H1 (cell line): Measurements from ENCODE around the gene TNFAIP8. TPM values are rescaled to one million over a fixed set of nuclear protein-coding genes. Genes with fewer than 3 reads are reported as not detected.
A peak's percentile ranks its signal among the peaks of the same experiment; 100 is the strongest.

ENCODE experiments used
- CEBPB ChIP-seq: IDR thresholded peaks from 2 replicates; pipeline ENCODE4 v1.6.1; 2012; ENCODE audit warnings: low read depth, low read length
- CHD1 ChIP-seq: IDR thresholded peaks from 2 replicates; pipeline ENCODE4 v1.6.1; 2012; ENCODE audit warnings: low read depth, low read length, improper control_type of control experiment
- GABPA ChIP-seq: IDR thresholded peaks from 2 replicates; pipeline ENCODE4 v1.6.1; 2011; ENCODE audit warnings: mild to moderate bottlenecking, low read length, moderate library complexity, borderline replicate concordance; ENCODE audit not compliant: insufficient read depth
- SAP30 ChIP-seq: fragments of 300-600 bp; sonication (generic); IDR thresholded peaks from 2 replicates; pipeline ENCODE4 v1.7.1; 2012; ENCODE audit warnings: low read length, moderate library complexity, mild to moderate bottlenecking, inconsistent platforms; ENCODE audit not compliant: insufficient read depth, insufficient replicate concordance
- SIX5 ChIP-seq: IDR thresholded peaks from 2 replicates; pipeline ENCODE4 v1.6.1; 2011; ENCODE audit warnings: mild to moderate bottlenecking, low read depth, low read length
- SP4 ChIP-seq: IDR thresholded peaks from 2 replicates; pipeline ENCODE4 v1.6.1; 2012; ENCODE audit warnings: low read length, inconsistent platforms
- SRF ChIP-seq: IDR thresholded peaks from 2 replicates; pipeline ENCODE4 v1.6.1; 2011; ENCODE audit warnings: mild to moderate bottlenecking, low read depth, low read length, moderate library complexity
- TEAD4 ChIP-seq: IDR thresholded peaks from 2 replicates; pipeline ENCODE4 v1.6.1; 2012; ENCODE audit warnings: low read depth, low read length, inconsistent platforms, mixed read lengths
- YY1 ChIP-seq: IDR thresholded peaks from 2 replicates; pipeline ENCODE4 v1.6.1; 2011; ENCODE audit warnings: low read depth, mild to moderate bottlenecking, low read length
- ZNF274 ChIP-seq: IDR thresholded peaks from 2 replicates; pipeline ENCODE4 v1.7.0; 2012; ENCODE audit warnings: low read length, borderline replicate concordance; ENCODE audit errors: extremely low read depth
- polyA plus RNA-seq, 7 experiments: library from polyadenylated mRNA; depleted of rRNA in 3 of 7; stranded (reverse) in 5 of 7; unstranded in 2 of 7; fragments of >200 nt in 5 of 7; fragments of 200-250 nt in 2 of 7; gene quantifications; 1 replicate in 5 of 7; 2 replicates in 1 of 7; 4 replicates in 1 of 7; pipeline versions ENCODE4 v1.2.1 to v1.2.3, GENCODE V29; 2011 to 2013; ENCODE audit warnings: missing spikeins in 2 of 7, mixed read lengths in 2 of 7
- total RNA-seq: library from RNA; stranded (reverse); fragmentation: NEBNext Ultra II Directional; extraction: Animal tissue kit (Norgen Biotek cat#: 25700); gene quantifications from 2 replicates; pipeline ENCODE4 v1.2.1, GENCODE V29; 2021
- TF ChIP-seq, protein P1 (sequence below): fragments of 300-600 bp; sonication (generic); IDR thresholded peaks from 2 replicates; pipeline ENCODE4 v1.7.1; 2012; ENCODE audit warnings: low read length, moderate library complexity, mild to moderate bottlenecking, inconsistent platforms; ENCODE audit not compliant: insufficient replicate concordance
- TF ChIP-seq, protein P2 (sequence below): IDR thresholded peaks from 2 replicates; pipeline ENCODE4 v1.6.1; 2011; ENCODE audit warnings: low read depth, mild to moderate bottlenecking, low read length; ENCODE audit not compliant: insufficient read depth

Gene TNFAIP8
- total and polyA plus RNA-seq, 2 of the 8 experiments (the other 6 are each of a cell fraction or from before 2014, with no cell fraction given), result 12.4 to 19.3 TPM

DNA sequence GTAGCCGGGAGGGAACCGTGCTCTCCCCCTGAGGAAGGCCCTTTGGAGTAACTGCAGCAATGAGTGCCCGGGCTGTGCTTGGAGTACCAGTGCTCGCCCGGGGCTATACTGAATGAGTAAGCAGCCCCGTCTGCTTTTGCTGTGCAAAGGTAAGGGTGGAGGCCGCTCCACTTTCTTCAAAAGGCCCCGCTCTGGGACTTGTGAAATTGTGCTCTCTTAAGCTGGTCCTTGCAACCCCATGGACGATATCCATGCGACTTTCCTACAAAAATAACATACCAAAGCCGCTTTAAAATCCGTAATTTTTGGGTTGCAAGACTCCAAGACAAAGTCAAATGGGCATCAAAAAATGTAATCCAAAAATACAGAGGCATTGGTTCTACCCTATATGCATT, 578 bp upstream of the TNFAIP8 start (continued):
- TF ChIP-seq, protein P1, sequence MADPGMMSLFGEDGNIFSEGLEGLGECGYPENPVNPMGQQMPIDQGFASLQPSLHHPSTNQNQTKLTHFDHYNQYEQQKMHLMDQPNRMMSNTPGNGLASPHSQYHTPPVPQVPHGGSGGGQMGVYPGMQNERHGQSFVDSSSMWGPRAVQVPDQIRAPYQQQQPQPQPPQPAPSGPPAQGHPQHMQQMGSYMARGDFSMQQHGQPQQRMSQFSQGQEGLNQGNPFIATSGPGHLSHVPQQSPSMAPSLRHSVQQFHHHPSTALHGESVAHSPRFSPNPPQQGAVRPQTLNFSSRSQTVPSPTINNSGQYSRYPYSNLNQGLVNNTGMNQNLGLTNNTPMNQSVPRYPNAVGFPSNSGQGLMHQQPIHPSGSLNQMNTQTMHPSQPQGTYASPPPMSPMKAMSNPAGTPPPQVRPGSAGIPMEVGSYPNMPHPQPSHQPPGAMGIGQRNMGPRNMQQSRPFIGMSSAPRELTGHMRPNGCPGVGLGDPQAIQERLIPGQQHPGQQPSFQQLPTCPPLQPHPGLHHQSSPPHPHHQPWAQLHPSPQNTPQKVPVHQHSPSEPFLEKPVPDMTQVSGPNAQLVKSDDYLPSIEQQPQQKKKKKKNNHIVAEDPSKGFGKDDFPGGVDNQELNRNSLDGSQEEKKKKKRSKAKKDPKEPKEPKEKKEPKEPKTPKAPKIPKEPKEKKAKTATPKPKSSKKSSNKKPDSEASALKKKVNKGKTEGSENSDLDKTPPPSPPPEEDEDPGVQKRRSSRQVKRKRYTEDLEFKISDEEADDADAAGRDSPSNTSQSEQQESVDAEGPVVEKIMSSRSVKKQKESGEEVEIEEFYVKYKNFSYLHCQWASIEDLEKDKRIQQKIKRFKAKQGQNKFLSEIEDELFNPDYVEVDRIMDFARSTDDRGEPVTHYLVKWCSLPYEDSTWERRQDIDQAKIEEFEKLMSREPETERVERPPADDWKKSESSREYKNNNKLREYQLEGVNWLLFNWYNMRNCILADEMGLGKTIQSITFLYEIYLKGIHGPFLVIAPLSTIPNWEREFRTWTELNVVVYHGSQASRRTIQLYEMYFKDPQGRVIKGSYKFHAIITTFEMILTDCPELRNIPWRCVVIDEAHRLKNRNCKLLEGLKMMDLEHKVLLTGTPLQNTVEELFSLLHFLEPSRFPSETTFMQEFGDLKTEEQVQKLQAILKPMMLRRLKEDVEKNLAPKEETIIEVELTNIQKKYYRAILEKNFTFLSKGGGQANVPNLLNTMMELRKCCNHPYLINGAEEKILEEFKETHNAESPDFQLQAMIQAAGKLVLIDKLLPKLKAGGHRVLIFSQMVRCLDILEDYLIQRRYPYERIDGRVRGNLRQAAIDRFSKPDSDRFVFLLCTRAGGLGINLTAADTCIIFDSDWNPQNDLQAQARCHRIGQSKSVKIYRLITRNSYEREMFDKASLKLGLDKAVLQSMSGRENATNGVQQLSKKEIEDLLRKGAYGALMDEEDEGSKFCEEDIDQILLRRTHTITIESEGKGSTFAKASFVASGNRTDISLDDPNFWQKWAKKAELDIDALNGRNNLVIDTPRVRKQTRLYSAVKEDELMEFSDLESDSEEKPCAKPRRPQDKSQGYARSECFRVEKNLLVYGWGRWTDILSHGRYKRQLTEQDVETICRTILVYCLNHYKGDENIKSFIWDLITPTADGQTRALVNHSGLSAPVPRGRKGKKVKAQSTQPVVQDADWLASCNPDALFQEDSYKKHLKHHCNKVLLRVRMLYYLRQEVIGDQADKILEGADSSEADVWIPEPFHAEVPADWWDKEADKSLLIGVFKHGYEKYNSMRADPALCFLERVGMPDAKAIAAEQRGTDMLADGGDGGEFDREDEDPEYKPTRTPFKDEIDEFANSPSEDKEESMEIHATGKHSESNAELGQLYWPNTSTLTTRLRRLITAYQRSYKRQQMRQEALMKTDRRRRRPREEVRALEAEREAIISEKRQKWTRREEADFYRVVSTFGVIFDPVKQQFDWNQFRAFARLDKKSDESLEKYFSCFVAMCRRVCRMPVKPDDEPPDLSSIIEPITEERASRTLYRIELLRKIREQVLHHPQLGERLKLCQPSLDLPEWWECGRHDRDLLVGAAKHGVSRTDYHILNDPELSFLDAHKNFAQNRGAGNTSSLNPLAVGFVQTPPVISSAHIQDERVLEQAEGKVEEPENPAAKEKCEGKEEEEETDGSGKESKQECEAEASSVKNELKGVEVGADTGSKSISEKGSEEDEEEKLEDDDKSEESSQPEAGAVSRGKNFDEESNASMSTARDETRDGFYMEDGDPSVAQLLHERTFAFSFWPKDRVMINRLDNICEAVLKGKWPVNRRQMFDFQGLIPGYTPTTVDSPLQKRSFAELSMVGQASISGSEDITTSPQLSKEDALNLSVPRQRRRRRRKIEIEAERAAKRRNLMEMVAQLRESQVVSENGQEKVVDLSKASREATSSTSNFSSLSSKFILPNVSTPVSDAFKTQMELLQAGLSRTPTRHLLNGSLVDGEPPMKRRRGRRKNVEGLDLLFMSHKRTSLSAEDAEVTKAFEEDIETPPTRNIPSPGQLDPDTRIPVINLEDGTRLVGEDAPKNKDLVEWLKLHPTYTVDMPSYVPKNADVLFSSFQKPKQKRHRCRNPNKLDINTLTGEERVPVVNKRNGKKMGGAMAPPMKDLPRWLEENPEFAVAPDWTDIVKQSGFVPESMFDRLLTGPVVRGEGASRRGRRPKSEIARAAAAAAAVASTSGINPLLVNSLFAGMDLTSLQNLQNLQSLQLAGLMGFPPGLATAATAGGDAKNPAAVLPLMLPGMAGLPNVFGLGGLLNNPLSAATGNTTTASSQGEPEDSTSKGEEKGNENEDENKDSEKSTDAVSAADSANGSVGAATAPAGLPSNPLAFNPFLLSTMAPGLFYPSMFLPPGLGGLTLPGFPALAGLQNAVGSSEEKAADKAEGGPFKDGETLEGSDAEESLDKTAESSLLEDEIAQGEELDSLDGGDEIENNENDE, result no peak
- TF ChIP-seq YY1 (no peak), CEBPB (no peak), ZNF274 (no peak), CHD1 (0 out of 2 replicates have a peak, but pooled peaks have one; percentile 8), SIX5 (no peak), SRF (no peak), SAP30 (no peak), SP4 (no peak), TEAD4 (no peak), GABPA (no peak)
- TF ChIP-seq, protein P2, sequence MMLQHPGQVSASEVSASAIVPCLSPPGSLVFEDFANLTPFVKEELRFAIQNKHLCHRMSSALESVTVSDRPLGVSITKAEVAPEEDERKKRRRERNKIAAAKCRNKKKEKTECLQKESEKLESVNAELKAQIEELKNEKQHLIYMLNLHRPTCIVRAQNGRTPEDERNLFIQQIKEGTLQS, result no peak
